HCT116 (cell line): ENCODE results near the gene MRPL42. TPM values are rescaled to one million over a fixed set of nuclear protein-coding genes. Genes with fewer than 3 reads are reported as not detected.

Experiments
- ATAC-seq: fragments of 200-7000 bp; cut with Tn5 transposase; 2 replicates; pipeline ENCODE4 v1.9.1; 2020; ENCODE audit warnings: mild to moderate bottlenecking, moderate library complexity
- BruUV-seq: library from RNA; stranded (reverse); fragments of 400-500 nt; replicated peaks from 2 replicates; lab custom pipeline; 2021; lab: Mats Ljungman, UMichigan
- CTCF ChIA-PET: fragments of 300-600 bp; sonication (Branson Sonifier 250); formaldehyde crosslinking; loops from one replicate; lab custom pipeline; 2021; ENCODE audit warnings: antibody characterized with exemption; lab: Charles Lee
- POLR2A ChIA-PET: fragments of 300-600, 350-600 bp; sonication (Branson Sonifier 250); formaldehyde crosslinking; loops from one replicate; lab custom pipeline; 2021; ENCODE audit warnings: antibody characterized with exemption; lab: Charles Lee
- RAD21 ChIA-PET, 2 experiments: fragments of 300-600 bp; sonication (Branson Sonifier 250); formaldehyde crosslinking; loops; one replicate each; lab custom pipeline; 2023; ENCODE audit warnings: low total read pairs in 2 of 2; ENCODE audit not compliant: uncharacterized antibody in 2 of 2, unreplicated experiment in 2 of 2, low non-redundant PET in 1 of 2; lab: Charles Lee
- DNase-seq: peaks from one replicate; pipeline ENCODE4 v3.0.0-alpha.2; 2010; ENCODE audit warnings: low read depth, low spot score
- H2AFZ ChIP-seq: fragments of 200-600 bp; shearing (Covaris generic), sonication (generic); 2 replicates; pipeline ENCODE4 v1.6.1; 2017; ENCODE audit warnings: low read depth, mixed run types, mixed read lengths, antibody characterized with exemption, low read length; ENCODE audit not compliant: poor library complexity, severe bottlenecking
- H3K27ac ChIP-seq: 2 replicates; pipeline ENCODE4 v1.5.1; 2012; ENCODE audit warnings: low read depth, low read length
- H3K27me3 ChIP-seq: fragments of 200-600 bp; sonication (generic); 2 replicates; pipeline ENCODE4 v1.6.1; 2016; ENCODE audit warnings: mixed run types, low read length, mixed read lengths; ENCODE audit not compliant: insufficient read depth
- H3K36me3 ChIP-seq, 2 experiments: fragments of 200-500 bp in 1 of 2; fragments of 200-600 bp in 1 of 2; sonication (Bioruptor generic) in 1 of 2; sonication (generic) in 1 of 2; 2 replicates each; pipeline versions ENCODE4 v1.5.1 to v1.6.1; 2014 to 2016; ENCODE audit warnings: low read length in 2 of 2, inconsistent platforms in 1 of 2, mixed read lengths in 1 of 2, mixed run types in 1 of 2; ENCODE audit not compliant: insufficient read depth in 2 of 2, control insufficient read depth in 1 of 2
- H3K4me1 ChIP-seq, 2 experiments: fragments of 200-600 bp in 1 of 2; sonication (generic) in 1 of 2; 2 replicates each; pipeline versions ENCODE4 v1.5.1 to v1.6.1; 2012 to 2017; ENCODE audit warnings: low read length in 2 of 2, inconsistent platforms in 1 of 2, mild to moderate bottlenecking in 1 of 2, mixed read lengths in 1 of 2, mixed run types in 1 of 2, moderate library complexity in 1 of 2; ENCODE audit not compliant: insufficient read depth in 2 of 2, control insufficient read depth in 1 of 2
- H3K4me2 ChIP-seq: fragments of 200-600 bp; sonication (generic); 2 replicates; pipeline ENCODE4 v1.6.1; 2017; ENCODE audit warnings: mixed run types, low read length, mixed read lengths
- H3K4me3 ChIP-seq, 2 experiments: fragments of 200-600 bp in 1 of 2; sonication (generic) in 1 of 2; replicated peaks in 1 of 2; 2 replicates each; pipeline ENCODE4 v1.5.1; 2011 to 2016; ENCODE audit warnings: low read length in 2 of 2, control low read depth in 1 of 2, low read depth in 1 of 2, mild to moderate bottlenecking in 1 of 2, mixed read lengths in 1 of 2, mixed run types in 1 of 2
- H3K79me2 ChIP-seq: fragments of 200-600 bp; sonication (generic); 2 replicates; pipeline ENCODE4 v1.6.1; 2017; ENCODE audit warnings: mild to moderate bottlenecking, mixed run types, low read length, moderate library complexity, mixed read lengths; ENCODE audit not compliant: insufficient read depth
- H3K9ac ChIP-seq: fragments of 200-600 bp; sonication (generic); 2 replicates; pipeline ENCODE4 v1.6.1; 2016; ENCODE audit warnings: low read length, mixed read lengths
- H3K9me2 ChIP-seq: fragments of 200-600 bp; sonication (generic), shearing (Covaris generic); 2 replicates; pipeline ENCODE4 v1.6.1; 2017; ENCODE audit warnings: mixed run types, mild to moderate bottlenecking, moderate library complexity; ENCODE audit not compliant: insufficient read depth
- H3K9me3 ChIP-seq, 2 experiments: fragments of 200-500 bp in 1 of 2; fragments of 200-600 bp in 1 of 2; sonication (Bioruptor generic) in 1 of 2; sonication (generic) in 1 of 2; 2 replicates each; pipeline ENCODE4 v1.6.1; 2014 to 2017; ENCODE audit warnings: low read length in 2 of 2, mixed read lengths in 2 of 2, inconsistent platforms in 1 of 2, low read depth in 1 of 2, mild to moderate bottlenecking in 1 of 2, mixed run types in 1 of 2, moderate library complexity in 1 of 2; ENCODE audit not compliant: control insufficient read depth in 1 of 2, insufficient read depth in 1 of 2
- H4K20me1 ChIP-seq: fragments of 200-600 bp; sonication (generic), shearing (Covaris generic); 2 replicates; pipeline ENCODE4 v1.6.1; 2017; ENCODE audit warnings: mixed run types, mild to moderate bottlenecking, moderate library complexity; ENCODE audit not compliant: insufficient read depth
- CBX3 ChIP-seq: IDR thresholded peaks from 2 replicates; pipeline ENCODE4 v1.6.1; 2012; ENCODE audit warnings: low read depth
- EGR1 ChIP-seq: IDR thresholded peaks from 2 replicates; pipeline ENCODE4 v1.6.1; 2012; ENCODE audit warnings: low read depth
- ELF1 ChIP-seq: IDR thresholded peaks from 2 replicates; pipeline ENCODE4 v1.6.1; 2012; ENCODE audit warnings: low read depth, borderline replicate concordance
- EZH2 ChIP-seq: fragments of 200-600 bp; sonication (generic); IDR thresholded peaks from 2 replicates; pipeline ENCODE4 v1.6.1; 2017; ENCODE audit warnings: antibody characterized with exemption, mixed run types
- FOSL1 ChIP-seq: IDR thresholded peaks from 2 replicates; pipeline ENCODE4 v1.6.1; 2012; ENCODE audit warnings: low read depth
- JUND ChIP-seq: IDR thresholded peaks from 2 replicates; pipeline ENCODE4 v1.6.1; 2012
- POLR2AphosphoS5 ChIP-seq: IDR thresholded peaks from 2 replicates; pipeline ENCODE4 v1.6.1; 2011; ENCODE audit warnings: mild to moderate bottlenecking, low read depth, low read length, moderate library complexity
- RAD21 ChIP-seq: IDR thresholded peaks from 2 replicates; pipeline ENCODE4 v1.6.1; 2012; ENCODE audit warnings: low read depth, mild to moderate bottlenecking
- SIN3A ChIP-seq: IDR thresholded peaks from 2 replicates; pipeline ENCODE4 v1.6.1; 2012; ENCODE audit warnings: low read depth
- SP1 ChIP-seq: IDR thresholded peaks from 2 replicates; pipeline ENCODE4 v1.6.1; 2012; ENCODE audit warnings: low read depth
- SRF ChIP-seq: IDR thresholded peaks from 2 replicates; pipeline ENCODE4 v1.6.1; 2012; ENCODE audit warnings: low read depth
- YY1 ChIP-seq: IDR thresholded peaks from 2 replicates; pipeline ENCODE4 v1.6.1; 2011; ENCODE audit warnings: low read length, low read depth, moderate library complexity, mild to moderate bottlenecking; ENCODE audit not compliant: insufficient replicate concordance; ENCODE audit errors: extremely low read depth
- ZFX ChIP-seq: fragments of 450-650 bp; IDR thresholded peaks from 2 replicates; pipeline ENCODE4 v1.6.1; 2017
- ZNF274 ChIP-seq: fragments of 200-500 bp; sonication (Bioruptor generic); IDR thresholded peaks from 2 replicates; pipeline ENCODE4 v1.6.1; 2014; ENCODE audit warnings: mild to moderate bottlenecking, low read depth, low read length, inconsistent platforms
- intact Hi-C: fragments of 100-400 bp; cut with micrococcal nuclease; formaldehyde crosslinking; loops from 2 replicates; pipeline ENCODE4 v1.10.0; 2022
- total RNA-seq: library from RNA; stranded (reverse); gene quantifications from one replicate; pipeline ENCODE4 v1.2.1, GENCODE V29; 2021; ENCODE audit not compliant: unreplicated experiment
- TF ChIP-seq, protein P1 (sequence below), 3 experiments: fragments of 200-600 bp in 1 of 3; sonication (generic) in 1 of 3; IDR thresholded peaks in 2 of 3; conservative IDR thresholded peaks in 1 of 3; 2 replicates each; pipeline ENCODE4 v1.5.1; 2012 to 2017; ENCODE audit warnings: low read depth in 2 of 3, low read length in 2 of 3, antibody characterized with exemption in 1 of 3, borderline replicate concordance in 1 of 3, control low read depth in 1 of 3, mild to moderate bottlenecking in 1 of 3, mixed read lengths in 1 of 3, mixed run types in 1 of 3, moderate library complexity in 1 of 3; ENCODE audit not compliant: insufficient read depth in 1 of 3

MRPL42 gene
- total RNA-seq, 1 experiment from 2014 or later = 120 TPM

DNA sequence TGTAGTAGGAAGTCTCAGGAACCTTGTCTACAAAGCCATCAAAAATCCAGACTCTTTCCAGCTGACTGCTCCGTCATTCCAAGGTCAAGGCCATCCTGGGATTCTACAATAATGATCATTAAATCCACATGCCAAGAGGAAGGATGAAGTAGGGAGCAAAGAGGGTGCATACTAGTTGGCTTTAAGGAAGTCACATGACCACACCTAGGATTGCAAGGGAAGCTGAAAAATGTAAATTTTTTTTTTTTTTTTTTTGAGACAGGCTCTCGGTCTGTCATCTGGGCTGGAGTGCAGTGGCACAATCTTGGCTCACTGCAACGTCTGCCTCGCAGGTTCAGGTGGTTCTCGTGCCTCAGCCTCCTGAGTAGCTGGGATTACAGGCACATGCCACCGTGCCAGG is 7.3 kb upstream of the MRPL42 start:
- CTCF ChIA-PET = no interaction called here
- no peak for TF ChIP-seq CBX3
- TF ChIP-seq ZFX = no peak
- TF ChIP-seq EZH2 = no peak
- TF ChIP-seq, protein P1, sequence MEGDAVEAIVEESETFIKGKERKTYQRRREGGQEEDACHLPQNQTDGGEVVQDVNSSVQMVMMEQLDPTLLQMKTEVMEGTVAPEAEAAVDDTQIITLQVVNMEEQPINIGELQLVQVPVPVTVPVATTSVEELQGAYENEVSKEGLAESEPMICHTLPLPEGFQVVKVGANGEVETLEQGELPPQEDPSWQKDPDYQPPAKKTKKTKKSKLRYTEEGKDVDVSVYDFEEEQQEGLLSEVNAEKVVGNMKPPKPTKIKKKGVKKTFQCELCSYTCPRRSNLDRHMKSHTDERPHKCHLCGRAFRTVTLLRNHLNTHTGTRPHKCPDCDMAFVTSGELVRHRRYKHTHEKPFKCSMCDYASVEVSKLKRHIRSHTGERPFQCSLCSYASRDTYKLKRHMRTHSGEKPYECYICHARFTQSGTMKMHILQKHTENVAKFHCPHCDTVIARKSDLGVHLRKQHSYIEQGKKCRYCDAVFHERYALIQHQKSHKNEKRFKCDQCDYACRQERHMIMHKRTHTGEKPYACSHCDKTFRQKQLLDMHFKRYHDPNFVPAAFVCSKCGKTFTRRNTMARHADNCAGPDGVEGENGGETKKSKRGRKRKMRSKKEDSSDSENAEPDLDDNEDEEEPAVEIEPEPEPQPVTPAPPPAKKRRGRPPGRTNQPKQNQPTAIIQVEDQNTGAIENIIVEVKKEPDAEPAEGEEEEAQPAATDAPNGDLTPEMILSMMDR (IDR thresholded peaks at IDR 0.05 in 2 of 3, conservative IDR thresholded peaks at IDR 0.05 in 1 of 3; ENCODE audit: borderline replicate concordance in 1 of 3, insufficient read depth in 1 of 3, low read depth in 2 of 3, low read length in 2 of 3) = no peak
- TF ChIP-seq ZNF274 = no peak
- TF ChIP-seq EGR1 = no peak
- TF ChIP-seq FOSL1 = no peak
- TF ChIP-seq SIN3A = no peak
- TF ChIP-seq SP1 = no peak
- TF ChIP-seq SRF = no peak
- no TSS peak for BruUV-seq

GRCh38 chr12:93460902-93461301 is 6.4 kb upstream of the MRPL42 start:
- no peaks in the 10 kb centered on the region for H3K9me2 ChIP-seq
- H2AFZ ChIP-seq = no peak overlapping the region
- ChIA-PET POLR2A (interaction anchor here (0.7 to 1.0 kb wide), 2 partner anchors 18 to 52 kb away, joined by 3 read pairs; no protein-coding TSS in a partner anchor), CTCF (no interaction called here), RAD21 (interaction anchor here in 1 of 2 experiments (0.7 kb wide), 1 partner anchor 1981 kb away, joined by 3 read pairs; no protein-coding TSS in a partner anchor)
- ATAC-seq (no peak), DNase-seq (no peak)
- H3K4me2 ChIP-seq = no peak overlapping the region
- H3K4me3 ChIP-seq = no peak overlapping the region
- intact Hi-C loops = no loop called here
- H3K27me3 ChIP-seq = no peaks in the 10 kb centered on the region
- no peaks in the 10 kb centered on the region for H4K20me1 ChIP-seq
- no peak overlapping the region for H3K27ac ChIP-seq
- H3K9ac ChIP-seq = no peak overlapping the region
- no peaks in the 10 kb centered on the region for H3K4me1 ChIP-seq
- TF ChIP-seq RAD21 = no peak
- no peak for TF ChIP-seq CBX3
- TF ChIP-seq SP1 = no peak
- no peak for TF ChIP-seq JUND
- no peak for TF ChIP-seq ELF1
- no peak for TF ChIP-seq YY1
- no peak for TF ChIP-seq POLR2AphosphoS5
- no peak for TF ChIP-seq ZFX
- TF ChIP-seq, protein P1 (IDR thresholded peaks at IDR 0.05 in 2 of 3, conservative IDR thresholded peaks at IDR 0.05 in 1 of 3; ENCODE audit: borderline replicate concordance in 1 of 3, insufficient read depth in 1 of 3, low read depth in 2 of 3, low read length in 2 of 3) = no peak
- no peaks in the 10 kb centered on the region for H3K9me3 ChIP-seq
- H3K79me2 ChIP-seq = no peaks in the 10 kb centered on the region
- H3K36me3 ChIP-seq = no peaks in the 10 kb centered on the region
- no TSS peak for BruUV-seq

More for the DNA sequence above, 7.3 kb upstream of the MRPL42 start:
- Histone ChIP-seq H3K9me2 (no peaks in the 10 kb centered on the region), H3K27me3 (no peaks in the 10 kb centered on the region), H3K9me3 (no peaks in the 10 kb centered on the region), H3K79me2 (no peaks in the 10 kb centered on the region), H3K9ac (no peak overlapping the region), H3K4me1 (no peaks in the 10 kb centered on the region), H3K4me3 (no peak overlapping the region), H4K20me1 (no peaks in the 10 kb centered on the region), H2AFZ (no peak overlapping the region), H3K4me2 (no peak overlapping the region), H3K36me3 (no peaks in the 10 kb centered on the region), H3K27ac (no peak overlapping the region)
- POLR2A ChIA-PET = interaction anchor here (0.7 kb wide), 1 partner anchor 53 kb away, joined by 3 read pairs; no protein-coding TSS in a partner anchor
- intact Hi-C loops = no loop called here
- no peak for ATAC-seq
- no peak for DNase-seq
- RAD21 ChIA-PET = no interaction called here
